ENCODE measurements around the gene ACTN4. TPM values are rescaled to one million over a fixed set of nuclear protein-coding genes. Genes with fewer than 3 reads are reported as not detected.

Gene ACTN4
- total and polyA plus RNA-seq, 2 experiments from 2014 or later, result 68.9 to 427 TPM

DNA sequence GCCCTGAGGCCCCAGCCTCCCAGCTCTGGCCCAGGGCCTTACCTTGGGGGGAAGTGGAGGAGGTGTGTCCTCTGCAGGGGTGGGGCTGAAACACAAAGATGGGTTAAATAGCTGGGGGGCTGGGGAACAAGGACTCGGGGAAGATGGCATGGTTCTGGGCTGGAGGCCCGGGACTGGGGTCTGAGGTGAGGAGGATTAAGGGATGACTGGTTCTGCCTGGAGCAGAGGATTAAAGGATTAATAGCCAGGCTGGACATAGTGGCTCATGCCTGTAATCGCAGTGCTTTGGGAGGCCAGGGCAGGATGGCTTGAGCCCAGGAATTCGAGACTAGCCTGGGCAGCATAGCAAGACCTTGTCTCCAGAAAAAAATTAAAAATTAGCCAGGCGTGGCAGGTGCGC lies 41.3 kb upstream of the ACTN4 start (continued):
- TF ChIP-seq, protein P1, sequence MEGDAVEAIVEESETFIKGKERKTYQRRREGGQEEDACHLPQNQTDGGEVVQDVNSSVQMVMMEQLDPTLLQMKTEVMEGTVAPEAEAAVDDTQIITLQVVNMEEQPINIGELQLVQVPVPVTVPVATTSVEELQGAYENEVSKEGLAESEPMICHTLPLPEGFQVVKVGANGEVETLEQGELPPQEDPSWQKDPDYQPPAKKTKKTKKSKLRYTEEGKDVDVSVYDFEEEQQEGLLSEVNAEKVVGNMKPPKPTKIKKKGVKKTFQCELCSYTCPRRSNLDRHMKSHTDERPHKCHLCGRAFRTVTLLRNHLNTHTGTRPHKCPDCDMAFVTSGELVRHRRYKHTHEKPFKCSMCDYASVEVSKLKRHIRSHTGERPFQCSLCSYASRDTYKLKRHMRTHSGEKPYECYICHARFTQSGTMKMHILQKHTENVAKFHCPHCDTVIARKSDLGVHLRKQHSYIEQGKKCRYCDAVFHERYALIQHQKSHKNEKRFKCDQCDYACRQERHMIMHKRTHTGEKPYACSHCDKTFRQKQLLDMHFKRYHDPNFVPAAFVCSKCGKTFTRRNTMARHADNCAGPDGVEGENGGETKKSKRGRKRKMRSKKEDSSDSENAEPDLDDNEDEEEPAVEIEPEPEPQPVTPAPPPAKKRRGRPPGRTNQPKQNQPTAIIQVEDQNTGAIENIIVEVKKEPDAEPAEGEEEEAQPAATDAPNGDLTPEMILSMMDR (conservative IDR thresholded peaks at IDR 0.05; ENCODE audit: low read depth in 2 of 2), result no peak

DNA sequence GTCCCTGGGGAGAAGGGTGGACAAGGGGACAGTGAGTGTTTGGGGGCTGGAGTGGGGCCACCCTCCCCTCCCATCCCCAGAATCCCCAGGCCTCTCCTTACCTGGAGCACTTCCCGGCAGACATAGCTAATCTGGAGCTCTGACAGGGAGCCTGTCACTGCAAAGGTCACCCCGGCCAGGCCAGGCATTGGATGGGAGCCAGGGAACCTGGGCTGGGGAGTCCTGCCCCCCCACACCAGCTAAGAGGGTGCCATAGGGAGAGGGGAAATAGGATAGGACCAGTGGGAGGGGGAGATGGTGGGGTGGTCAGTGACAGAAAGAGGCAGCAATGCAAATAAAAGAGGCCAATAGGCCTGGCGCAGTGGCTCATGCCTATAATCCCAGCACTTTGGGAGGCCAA lies 33.2 kb upstream of the ACTN4 start:
- H3K4me3 Mint-ChIP-seq, result no peak overlapping the region
- no peaks in the 10 kb centered on the region for H3K36me3 ChIP-seq (ENCODE audit: insufficient read depth)
- H3K4me1 ChIP-seq (ENCODE audit: insufficient read depth), result peaks cover 9% of the 10 kb centered on the region
- TF ChIP-seq EZH2 (IDR thresholded peaks at IDR 0.05; ENCODE audit: low read depth, unreplicated experiment) (no peak), POLR2AphosphoS5 (IDR thresholded peaks at IDR 0.05; ENCODE audit: low read depth) (no peak), EZH2phosphoT487 (IDR thresholded peaks at IDR 0.05; ENCODE audit: unreplicated experiment) (no peak), JUNB (IDR thresholded peaks at IDR 0.05; ENCODE audit: unreplicated experiment) (no peak)
- H3K4me3 ChIP-seq, result no peak overlapping the region
- H3F3A ChIP-seq (replicated peaks; ENCODE audit: low read depth), result peaks cover 9% of the 10 kb centered on the region; the same call in 1 of the 2 replicates
- no peak for DNase-seq (ENCODE audit: low spot score)
- H3K27me3 Mint-ChIP-seq (ENCODE audit: insufficient read depth, low read depth, poor library complexity), result peaks cover 23% of the 10 kb centered on the region
- no peak overlapping the region for H3K4me2 ChIP-seq
- no peak overlapping the region for H2AFZ ChIP-seq
- H3K27ac Mint-ChIP-seq, result no peak overlapping the region
- no peak for ATAC-seq
- H3K27me3 ChIP-seq (ENCODE audit: insufficient read depth), result no peaks in the 10 kb centered on the region
- H3K79me2 ChIP-seq (replicated peaks; ENCODE audit: insufficient read depth), result peaks cover 2% of the 10 kb centered on the region
- H3K36me3 Mint-ChIP-seq (ENCODE audit: low read depth), result peaks cover 7% of the 10 kb centered on the region
- H4K20me1 ChIP-seq (replicated peaks; ENCODE audit: insufficient read depth), result no peaks in the 10 kb centered on the region
- H3K9me2 ChIP-seq (ENCODE audit: insufficient read depth), result no peaks in the 10 kb centered on the region
- no peak overlapping the region for H3K27ac ChIP-seq (ENCODE audit: low read depth)
- peaks cover 17% of the 10 kb centered on the region for H3K4me1 Mint-ChIP-seq
- H3K9me3 Mint-ChIP-seq, result no peaks in the 10 kb centered on the region

DNA sequence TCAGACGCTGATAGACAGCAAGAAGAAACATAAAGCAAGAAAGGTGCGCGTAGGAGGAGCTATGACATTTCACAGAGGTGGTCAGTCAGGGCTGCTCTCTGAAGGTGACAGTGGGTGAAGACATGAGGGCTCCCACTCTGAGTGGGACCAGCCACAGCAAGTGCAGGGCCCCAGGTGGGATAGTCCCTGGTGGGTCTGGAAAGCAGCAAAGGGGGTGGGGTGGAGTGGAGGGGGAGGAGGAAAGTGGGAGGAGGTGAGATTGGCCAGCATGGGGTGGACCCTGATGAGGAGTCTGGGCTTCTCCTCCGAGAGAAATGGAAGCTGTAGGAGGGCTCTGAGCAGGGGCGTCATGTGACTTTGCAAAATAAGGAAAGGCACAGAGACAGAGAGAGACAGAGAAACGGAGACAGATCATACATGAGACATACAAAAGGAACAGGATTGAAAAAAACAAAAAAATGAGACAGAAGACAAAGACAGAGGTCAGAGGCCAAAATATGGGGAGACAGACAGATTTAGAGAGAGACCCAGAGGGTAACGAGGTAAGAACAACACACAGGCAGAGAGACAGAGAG lies 32.4 kb upstream of the ACTN4 start:
- H3K4me3 ChIP-seq, result no peak overlapping the region
- H3K27ac Mint-ChIP-seq, result no peak overlapping the region
- peaks cover 5% of the 10 kb centered on the region for H4K20me1 ChIP-seq (replicated peaks; ENCODE audit: insufficient read depth)
- H3K27me3 Mint-ChIP-seq (ENCODE audit: insufficient read depth, low read depth, poor library complexity), result peaks cover 28% of the 10 kb centered on the region
- TF ChIP-seq EZH2phosphoT487 (IDR thresholded peaks at IDR 0.05; ENCODE audit: unreplicated experiment), result no peak
- H3F3A ChIP-seq (replicated peaks; ENCODE audit: low read depth), result peaks cover 17% of the 10 kb centered on the region
- H3K9me3 Mint-ChIP-seq, result no peaks in the 10 kb centered on the region
- peaks cover 10% of the 10 kb centered on the region for H3K79me2 ChIP-seq (replicated peaks; ENCODE audit: insufficient read depth)
- no peak overlapping the region for H3K4me2 ChIP-seq
- DNase-seq (ENCODE audit: low spot score), result no peak
- no peaks in the 10 kb centered on the region for H3K27me3 ChIP-seq (ENCODE audit: insufficient read depth)
- peaks cover 13% of the 10 kb centered on the region for H3K36me3 Mint-ChIP-seq (ENCODE audit: low read depth)
- H3K4me1 Mint-ChIP-seq, result peaks cover 22% of the 10 kb centered on the region
- no peak overlapping the region for H2AFZ ChIP-seq
- no peaks in the 10 kb centered on the region for H3K9me2 ChIP-seq (ENCODE audit: insufficient read depth)
- ATAC-seq, result no peak
- peaks cover 9% of the 10 kb centered on the region for H3K4me1 ChIP-seq (ENCODE audit: insufficient read depth)
- H3K27ac ChIP-seq (ENCODE audit: low read depth), result no peak overlapping the region
- H3K4me3 Mint-ChIP-seq, result no peak overlapping the region; the same call in 2 of the 3 replicates
- no peaks in the 10 kb centered on the region for H3K36me3 ChIP-seq (ENCODE audit: insufficient read depth)

DNA sequence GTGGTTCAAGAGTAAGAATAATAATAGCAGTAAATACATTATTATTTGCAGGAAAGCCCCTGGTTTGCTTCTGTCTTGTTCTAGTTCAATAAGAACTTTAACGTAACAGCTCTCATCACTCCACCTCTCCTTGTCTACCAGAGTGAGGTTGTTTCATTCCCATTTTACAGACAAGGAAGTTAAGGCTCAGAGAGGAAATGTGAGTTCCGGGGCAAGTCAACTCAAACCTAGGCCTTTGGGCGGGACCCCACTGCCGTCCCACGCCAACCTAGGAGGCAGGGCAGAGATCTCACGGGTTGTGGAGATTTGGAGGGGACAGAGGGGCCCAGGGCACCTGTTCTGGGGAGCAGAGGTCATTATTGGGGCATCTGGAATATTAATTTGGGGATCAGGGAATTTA lies 31.2 kb upstream of the ACTN4 start:
- no peak for DNase-seq (ENCODE audit: low spot score)
- Mint-ChIP-seq H3K27ac (no peak overlapping the region), H3K4me3 (no peak overlapping the region; the same call in 2 of the 3 replicates), H3K27me3 (ENCODE audit: insufficient read depth, low read depth, poor library complexity) (peaks cover 28% of the 10 kb centered on the region), H3K36me3 (ENCODE audit: low read depth) (peaks cover 23% of the 10 kb centered on the region), H3K4me1 (peaks cover 22% of the 10 kb centered on the region), H3K9me3 (no peaks in the 10 kb centered on the region)
- H3K27me3 ChIP-seq (ENCODE audit: insufficient read depth), result no peaks in the 10 kb centered on the region
- peaks cover 5% of the 10 kb centered on the region for H4K20me1 ChIP-seq (replicated peaks; ENCODE audit: insufficient read depth)
- H3K4me1 ChIP-seq (ENCODE audit: insufficient read depth), result peaks cover 9% of the 10 kb centered on the region
- no peak for ATAC-seq
- 0 out of 2 replicates have a peak, but pooled peaks cover 9% of the 10 kb centered on the region for H3K36me3 ChIP-seq (ENCODE audit: insufficient read depth)
- TF ChIP-seq ZNF331 (CRISPR knock-in tag; IDR thresholded peaks at IDR 0.05; ENCODE audit: low read depth) (no peak), EZH2phosphoT487 (IDR thresholded peaks at IDR 0.05; ENCODE audit: unreplicated experiment) (no peak), NANOG (IDR thresholded peaks at IDR 0.05; ENCODE audit: borderline replicate concordance) (no peak), EZH2 (IDR thresholded peaks at IDR 0.05; ENCODE audit: low read depth, unreplicated experiment) (no peak), POLR2AphosphoS5 (IDR thresholded peaks at IDR 0.05; ENCODE audit: low read depth) (no peak), STAT1 (IDR thresholded peaks at IDR 0.05; ENCODE audit: unreplicated experiment) (no peak)
- TF ChIP-seq, protein P1 (conservative IDR thresholded peaks at IDR 0.05; ENCODE audit: low read depth in 2 of 2), result no peak
- TF ChIP-seq, protein P2, sequence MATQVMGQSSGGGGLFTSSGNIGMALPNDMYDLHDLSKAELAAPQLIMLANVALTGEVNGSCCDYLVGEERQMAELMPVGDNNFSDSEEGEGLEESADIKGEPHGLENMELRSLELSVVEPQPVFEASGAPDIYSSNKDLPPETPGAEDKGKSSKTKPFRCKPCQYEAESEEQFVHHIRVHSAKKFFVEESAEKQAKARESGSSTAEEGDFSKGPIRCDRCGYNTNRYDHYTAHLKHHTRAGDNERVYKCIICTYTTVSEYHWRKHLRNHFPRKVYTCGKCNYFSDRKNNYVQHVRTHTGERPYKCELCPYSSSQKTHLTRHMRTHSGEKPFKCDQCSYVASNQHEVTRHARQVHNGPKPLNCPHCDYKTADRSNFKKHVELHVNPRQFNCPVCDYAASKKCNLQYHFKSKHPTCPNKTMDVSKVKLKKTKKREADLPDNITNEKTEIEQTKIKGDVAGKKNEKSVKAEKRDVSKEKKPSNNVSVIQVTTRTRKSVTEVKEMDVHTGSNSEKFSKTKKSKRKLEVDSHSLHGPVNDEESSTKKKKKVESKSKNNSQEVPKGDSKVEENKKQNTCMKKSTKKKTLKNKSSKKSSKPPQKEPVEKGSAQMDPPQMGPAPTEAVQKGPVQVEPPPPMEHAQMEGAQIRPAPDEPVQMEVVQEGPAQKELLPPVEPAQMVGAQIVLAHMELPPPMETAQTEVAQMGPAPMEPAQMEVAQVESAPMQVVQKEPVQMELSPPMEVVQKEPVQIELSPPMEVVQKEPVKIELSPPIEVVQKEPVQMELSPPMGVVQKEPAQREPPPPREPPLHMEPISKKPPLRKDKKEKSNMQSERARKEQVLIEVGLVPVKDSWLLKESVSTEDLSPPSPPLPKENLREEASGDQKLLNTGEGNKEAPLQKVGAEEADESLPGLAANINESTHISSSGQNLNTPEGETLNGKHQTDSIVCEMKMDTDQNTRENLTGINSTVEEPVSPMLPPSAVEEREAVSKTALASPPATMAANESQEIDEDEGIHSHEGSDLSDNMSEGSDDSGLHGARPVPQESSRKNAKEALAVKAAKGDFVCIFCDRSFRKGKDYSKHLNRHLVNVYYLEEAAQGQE (IDR thresholded peaks at IDR 0.05; ENCODE audit: unreplicated experiment), result no peak
- peaks cover 19% of the 10 kb centered on the region for H3F3A ChIP-seq (replicated peaks; ENCODE audit: low read depth)
- H3K27ac ChIP-seq (ENCODE audit: low read depth), result no peak overlapping the region
- no peak overlapping the region for H2AFZ ChIP-seq
- H3K4me3 ChIP-seq, result no peak overlapping the region
- H3K9me2 ChIP-seq (ENCODE audit: insufficient read depth), result no peaks in the 10 kb centered on the region
- no peak overlapping the region for H3K4me2 ChIP-seq
- peaks cover 13% of the 10 kb centered on the region for H3K79me2 ChIP-seq (replicated peaks; ENCODE audit: insufficient read depth)

All from GM23338 (cell line).